ENCODE results near the gene PABPN1L. TPM values are rescaled to one million over a fixed set of nuclear protein-coding genes. Genes with fewer than 3 reads are reported as not detected.

The PABPN1L gene
- total and polyA plus RNA-seq, 8 donors, result 0.15 TPM; not detected in 7

- WGBS, 5 donors, result 74 to 82% (median 79%) methylated on average over 12 to 17 of the region's 17 CpGs
- Histone ChIP-seq H3K36me3 (peaks cover 0 to 51% (median 35%) of the 10 kb centered on the region in 4 donors), H3K9me3 (no peaks in the 10 kb centered on the region), H3K27ac (no peak overlapping the region), H3K4me3 (no peak overlapping the region), H3K4me1 (peaks cover 21 to 43% (median 38%) of the 10 kb centered on the region in 4 donors), H3K27me3 (no peaks in the 10 kb centered on the region)
- intact Hi-C loops (cut with DNase I; ENCODE audit: low total_unique reads), result no loop called here
- TF ChIP-seq POLR2AphosphoS5 (IDR thresholded peaks at IDR 0.05), result no peak
- no peak for TF ChIP-seq EP300 (IDR thresholded peaks at IDR 0.05)
- no peak for TF ChIP-seq POLR2A (IDR thresholded peaks at IDR 0.05)
- no peak for TF ChIP-seq CTCF (IDR thresholded peaks at IDR 0.05)
- no peak for DNase-seq
Measured at GRCh38 chr16:88853325-88853941, 13.0 kb downstream of the PABPN1L start.

GRCh38 chr16:88851616-88852015 is 14.8 kb downstream of the PABPN1L start:
- no peak overlapping the region for H3K4me3 ChIP-seq
- no peaks in the 10 kb centered on the region for H3K27me3 ChIP-seq
- peaks cover 0 to 65% (median 46%) of the 10 kb centered on the region in 4 donors for H3K36me3 ChIP-seq
- H3K9me3 ChIP-seq, result no peaks in the 10 kb centered on the region
- intact Hi-C loops (cut with DNase I; ENCODE audit: low total_unique reads), result no loop called here
- WGBS, 5 donors, result 91 to 96% (median 92%) methylated on average over 19 of the region's 19 CpGs
- H3K4me1 ChIP-seq, result peaks cover 13 to 34% (median 25%) of the 10 kb centered on the region in 4 donors
- TF ChIP-seq POLR2A (IDR thresholded peaks at IDR 0.05) (no peak), CTCF (IDR thresholded peaks at IDR 0.05) (no peak), EP300 (IDR thresholded peaks at IDR 0.05) (no peak), POLR2AphosphoS5 (IDR thresholded peaks at IDR 0.05) (no peak)
- DNase-seq, result no peak
- no peak overlapping the region for H3K27ac ChIP-seq

GRCh38 chr16:88850531-88851199 is 15.8 kb downstream of the PABPN1L start:
- DNase-seq, result no peak
- intact Hi-C loops (cut with DNase I; ENCODE audit: low total_unique reads), result no loop called here
- 92 to 97% (median 95%) methylated on average over 31 to 33 of the region's 33 CpGs for WGBS, 5 donors
- Histone ChIP-seq H3K4me1 (peaks cover 7 to 26% (median 18%) of the 10 kb centered on the region in 4 donors), H3K36me3 (peaks cover 0 to 65% (median 46%) of the 10 kb centered on the region in 4 donors), H3K4me3 (no peak overlapping the region), H3K9me3 (no peaks in the 10 kb centered on the region), H3K27ac (no peak overlapping the region), H3K27me3 (no peaks in the 10 kb centered on the region)
- TF ChIP-seq POLR2A (IDR thresholded peaks at IDR 0.05), result no peak
- no peak for TF ChIP-seq CTCF (IDR thresholded peaks at IDR 0.05)
- TF ChIP-seq POLR2AphosphoS5 (IDR thresholded peaks at IDR 0.05), result no peak
- no peak for TF ChIP-seq EP300 (IDR thresholded peaks at IDR 0.05)

GRCh38 chr16:88848557-88848956 is 17.9 kb downstream of the PABPN1L start:
- intact Hi-C loops (cut with DNase I; ENCODE audit: low total_unique reads), result no loop called here
- Histone ChIP-seq H3K36me3 (peaks cover 0 to 61% (median 40%) of the 10 kb centered on the region in 4 donors), H3K27ac (no peak overlapping the region), H3K9me3 (no peaks in the 10 kb centered on the region), H3K27me3 (no peaks in the 10 kb centered on the region), H3K4me3 (no peak overlapping the region), H3K4me1 (peaks cover 0 to 5% (median 4%) of the 10 kb centered on the region in 4 donors)
- TF ChIP-seq EP300 (IDR thresholded peaks at IDR 0.05) (no peak), POLR2A (IDR thresholded peaks at IDR 0.05) (no peak), CTCF (IDR thresholded peaks at IDR 0.05) (no peak), POLR2AphosphoS5 (IDR thresholded peaks at IDR 0.05) (no peak)
- whole genome bisulfite sequencing, 5 donors, result 86 to 92% (median 90%) methylated on average over 21 of the region's 21 CpGs
- DNase-seq, result no peak

Measured in stomach (tissue), 9 donors.